Pancreas (tissue), 10 donors: ENCODE results near the gene PIP4K2C. TPM values are rescaled to one million over a fixed set of nuclear protein-coding genes. Genes with fewer than 3 reads are reported as not detected.
A peak's percentile ranks its signal among the peaks of the same experiment; 100 is the strongest.

Experiments
- ATAC-seq, 4 donors: fragments of 200-7000 bp; cut with Tn5 transposase; one replicate each; pipeline versions ENCODE4 v1.8.0 to v1.9.1; 2020; ENCODE audit warnings: mild to moderate bottlenecking in 4 of 4, moderate library complexity in 4 of 4
- DNase-seq, 6 donors: peaks; one replicate each; pipeline ENCODE4 v3.0.0-alpha.2; 2020
- FAIRE-seq: peaks from 2 replicates; lab custom pipeline; 2012; peaks lifted over from hg19 to GRCh38; lab: Jason Lieb, UNC
- H3K27ac ChIP-seq, 4 donors: fragments of 200-600 bp; sonication (generic); 1 replicate in 3 of 4; 2 replicates in 1 of 4; pipeline versions ENCODE4 v1.5.0 to v1.8.0; 2020
- H3K27me3 ChIP-seq, 4 donors: fragments of 200-600 bp; one replicate each; pipeline ENCODE4 v1.8.0; 2021
- H3K36me3 ChIP-seq, 3 donors: fragments of 200-600 bp; sonication (generic) in 1 of 3; one replicate each; pipeline versions ENCODE4 v1.5.0 to v1.8.0; 2020 to 2021
- H3K4me1 ChIP-seq, 3 donors: fragments of 200-600 bp; one replicate each; pipeline ENCODE4 v1.8.0; 2021
- H3K4me3 ChIP-seq, 4 donors: fragments of 200-600 bp; sonication (generic) in 2 of 4; one replicate each; pipeline versions ENCODE4 v1.5.0 to v1.8.0; 2020 to 2021
- H3K9me3 ChIP-seq, 4 donors: fragments of 200-600 bp; one replicate each; pipeline ENCODE4 v1.8.0; 2021
- WGBS, 2 donors: extraction: QIAGEN DNeasy Blood & Tissue Kit; methylation state at CpG; one replicate each; pipeline ENCODE4 v1.1.7; 2013; 5-methylcytosine and 5-hydroxymethylcytosine counted together
- intact Hi-C, 3 donors: fragments of 100-400 bp; cut with DNase I; formaldehyde crosslinking; loops; one replicate each; pipeline versions ENCODE4 v1.11.1 to v1.14.2; 2022
- polyA plus RNA-seq, 2 donors: library from polyadenylated mRNA; stranded (reverse); fragments of 200-250 nt; gene quantifications; one replicate each; pipeline ENCODE4 v1.2.3, GENCODE V29; 2013
- total RNA-seq, 6 donors: library from RNA; stranded (reverse); fragmentation: NEBNext Ultra II Directional in 4 of 6; extraction: Animal tissue kit (Norgen Biotek cat#: 25700) in 4 of 6; gene quantifications; one replicate each; pipeline versions ENCODE4 v1.2.1 to v1.2.4, GENCODE V29; 2021 to 2023
- TF ChIP-seq, protein P1 (sequence below), 4 donors: fragments of 200-600 bp; sonication (generic) in 3 of 4; IDR thresholded peaks; one replicate each; pipeline versions ENCODE4 v1.5.0 to v1.8.0; 2021; ENCODE audit warnings: antibody characterized with exemption in 4 of 4
- donor health status: healthy with polysubstance abuse.
- donor health status: DM: no; HTN: no; CAD: no; lungs with moderate emphysema.
- donor health status: DM: no; HTN: no; CAD: no.
- donor health status: control.
- donor health status: control.
- donor health status: Bipolar disorder and iron deficiency.
- donor health status: DM: yes; HTN: yes; CAD: no.
- donor health status: DM: no; HTN: no; CAD: no.
- donor health status: DM: no; HTN: no; CAD: no.
- donor health status: DM: yes; HTN: yes; CAD: no.

PIP4K2C gene
- total and polyA plus RNA-seq, 8 donors, result 5.3 to 17.0 (median 15.4) TPM

GRCh38 chr12:57622293-57623245, 31.6 kb downstream of the PIP4K2C start:
- TF ChIP-seq, protein P1, sequence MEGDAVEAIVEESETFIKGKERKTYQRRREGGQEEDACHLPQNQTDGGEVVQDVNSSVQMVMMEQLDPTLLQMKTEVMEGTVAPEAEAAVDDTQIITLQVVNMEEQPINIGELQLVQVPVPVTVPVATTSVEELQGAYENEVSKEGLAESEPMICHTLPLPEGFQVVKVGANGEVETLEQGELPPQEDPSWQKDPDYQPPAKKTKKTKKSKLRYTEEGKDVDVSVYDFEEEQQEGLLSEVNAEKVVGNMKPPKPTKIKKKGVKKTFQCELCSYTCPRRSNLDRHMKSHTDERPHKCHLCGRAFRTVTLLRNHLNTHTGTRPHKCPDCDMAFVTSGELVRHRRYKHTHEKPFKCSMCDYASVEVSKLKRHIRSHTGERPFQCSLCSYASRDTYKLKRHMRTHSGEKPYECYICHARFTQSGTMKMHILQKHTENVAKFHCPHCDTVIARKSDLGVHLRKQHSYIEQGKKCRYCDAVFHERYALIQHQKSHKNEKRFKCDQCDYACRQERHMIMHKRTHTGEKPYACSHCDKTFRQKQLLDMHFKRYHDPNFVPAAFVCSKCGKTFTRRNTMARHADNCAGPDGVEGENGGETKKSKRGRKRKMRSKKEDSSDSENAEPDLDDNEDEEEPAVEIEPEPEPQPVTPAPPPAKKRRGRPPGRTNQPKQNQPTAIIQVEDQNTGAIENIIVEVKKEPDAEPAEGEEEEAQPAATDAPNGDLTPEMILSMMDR (IDR thresholded peaks at IDR 0.05), result no peak
- intact Hi-C loops, result loop anchor here in 1 of 3 donors (10.0 kb wide), 1 partner anchor 48 kb away; no protein-coding TSS in a partner anchor
- FAIRE-seq (no peak), DNase-seq (no peak), ATAC-seq (no peak)
- Histone ChIP-seq H3K27ac (no peak overlapping the region), H3K27me3 (peaks cover 0 to 29% (median 9%) of the 10 kb centered on the region in 4 donors), H3K9me3 (no peaks in the 10 kb centered on the region), H3K4me1 (peaks cover 0 to 3% (median 0%) of the 10 kb centered on the region in 3 donors), H3K36me3 (no peaks in the 10 kb centered on the region), H3K4me3 (no peak overlapping the region)
- WGBS, 2 donors, result 67 to 77% methylated on average over 9 of the region's 9 CpGs

- ATAC-seq, result no peak
- TF ChIP-seq, protein P1 (IDR thresholded peaks at IDR 0.05), result no peak
- H3K27ac ChIP-seq, result no peak overlapping the region
- peaks cover 0 to 29% (median 9%) of the 10 kb centered on the region in 4 donors for H3K27me3 ChIP-seq
- intact Hi-C loops, result loop anchor here in 1 of 3 donors (10.0 kb wide), 1 partner anchor 49 kb away; no protein-coding TSS in a partner anchor
- FAIRE-seq, result no peak
- no peaks in the 10 kb centered on the region for H3K9me3 ChIP-seq
- DNase-seq, result no peak
- H3K4me3 ChIP-seq, result no peak overlapping the region
- no peaks in the 10 kb centered on the region for H3K36me3 ChIP-seq
- WGBS, 2 donors, result 59 to 85% methylated on average over 2 of the region's 2 CpGs
- H3K4me1 ChIP-seq, result peaks cover 0 to 3% (median 0%) of the 10 kb centered on the region in 3 donors
Observed at GRCh38 chr12:57623385-57623784, 32.4 kb downstream of the PIP4K2C start.

DNA sequence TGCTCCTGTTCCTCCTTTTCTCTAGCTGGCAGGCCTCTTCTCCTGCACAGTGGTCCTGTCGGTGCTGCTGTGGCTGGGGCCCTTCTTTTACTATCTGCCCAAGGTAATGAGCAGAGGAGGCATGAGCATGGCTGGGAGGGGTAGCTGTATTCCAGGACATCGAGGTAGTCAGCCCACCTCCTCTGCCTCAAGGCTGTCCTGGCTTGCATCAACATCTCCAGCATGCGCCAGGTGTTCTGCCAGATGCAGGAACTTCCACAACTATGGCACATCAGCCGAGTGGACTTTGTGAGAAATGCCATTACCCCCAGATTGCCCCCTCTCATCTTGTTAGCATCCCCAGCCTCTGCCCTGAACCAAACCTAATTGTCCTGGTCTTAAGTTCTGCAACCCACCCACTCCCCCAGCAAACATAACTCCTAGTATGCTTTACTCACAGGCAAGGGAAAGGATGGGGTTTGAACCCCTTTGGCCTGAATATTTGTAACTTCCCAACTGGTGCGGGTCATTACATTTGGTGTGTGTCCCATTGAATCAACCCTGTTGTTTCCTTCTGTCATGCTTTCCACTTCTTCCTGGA, 32.9 kb downstream of the PIP4K2C start:
- intact Hi-C loops, result loop anchor here in 2 of 3 donors (2.0 to 10.0 kb wide), 2 partner anchors 41 to 49 kb away; no protein-coding TSS in a partner anchor
- whole genome bisulfite sequencing, 2 donors, result 57 to 61% methylated on average over 5 of the region's 5 CpGs

GRCh38 chr12:57624441-57625220, 33.6 kb downstream of the PIP4K2C start:
- Histone ChIP-seq H3K36me3 (no peaks in the 10 kb centered on the region), H3K9me3 (no peaks in the 10 kb centered on the region), H3K27me3 (peaks cover 0 to 29% (median 9%) of the 10 kb centered on the region in 4 donors), H3K4me3 (no peak overlapping the region), H3K27ac (no peak overlapping the region), H3K4me1 (peaks cover 0 to 3% (median 0%) of the 10 kb centered on the region in 3 donors)
- TF ChIP-seq, protein P1 (IDR thresholded peaks at IDR 0.05), result no peak
- 58 to 83% methylated on average over 8 of the region's 8 CpGs for WGBS, 2 donors
- intact Hi-C loops, result loop anchor here (2.0 to 10.0 kb wide), 3 partner anchors 42 to 50 kb away; no protein-coding TSS in a partner anchor
- ATAC-seq, result no peak
- FAIRE-seq, result no peak
- peak in 1 of 6 donors; percentile 38 for DNase-seq

More for the DNA sequence above, 32.9 kb downstream of the PIP4K2C start:
- TF ChIP-seq, protein P1 (IDR thresholded peaks at IDR 0.05), result no peak
- DNase-seq (no peak), FAIRE-seq (no peak), ATAC-seq (no peak)
- Histone ChIP-seq H3K4me1 (peaks cover 0 to 3% (median 0%) of the 10 kb centered on the region in 3 donors), H3K36me3 (no peaks in the 10 kb centered on the region), H3K4me3 (no peak overlapping the region), H3K9me3 (no peaks in the 10 kb centered on the region), H3K27me3 (peaks cover 0 to 29% (median 9%) of the 10 kb centered on the region in 4 donors), H3K27ac (no peak overlapping the region)
